Fibroblast of lung (primary cell): ENCODE results near the gene STATH. TPM values are rescaled to one million over a fixed set of nuclear protein-coding genes. Genes with fewer than 3 reads are reported as not detected.
A peak's percentile ranks its signal among the peaks of the same experiment; 100 is the strongest.

Experiments used
- DNase-seq, 2 donors: peaks; one replicate each; pipeline versions ENCODE4 v3.0.0 to v3.0.0-alpha.2; 2010; ENCODE audit warnings: low read depth in 2 of 2
- H2AFZ ChIP-seq: 2 replicates; pipeline ENCODE4 v1.5.1; 2012; ENCODE audit warnings: low read length, control low read depth, inconsistent platforms
- H3K27ac ChIP-seq: 2 replicates; pipeline ENCODE4 v1.5.1; 2011; ENCODE audit warnings: low read length, control low read depth; ENCODE audit not compliant: insufficient read depth
- H3K27me3 ChIP-seq: 2 replicates; pipeline ENCODE4 v1.5.1; 2011; ENCODE audit warnings: mild to moderate bottlenecking, low read length; ENCODE audit not compliant: control insufficient read depth, insufficient read depth
- H3K36me3 ChIP-seq: 2 replicates; pipeline ENCODE4 v1.5.1; 2011; ENCODE audit warnings: low read length; ENCODE audit not compliant: control insufficient read depth, insufficient read depth
- H3K4me1 ChIP-seq: 2 replicates; pipeline ENCODE4 v1.5.1; 2011; ENCODE audit warnings: low read length; ENCODE audit not compliant: control insufficient read depth, insufficient read depth; ENCODE audit errors: extremely low read depth
- H3K4me2 ChIP-seq: 2 replicates; pipeline ENCODE4 v1.5.1; 2011; ENCODE audit warnings: low read length, control low read depth; ENCODE audit not compliant: insufficient read depth; ENCODE audit errors: extremely low read depth
- H3K4me3 ChIP-seq, 4 experiments: fragments of 200-600 bp in 1 of 4; sonication (generic) in 1 of 4; replicated peaks in 1 of 4; 2 replicates each; pipeline ENCODE4 v1.5.1; 2011 to 2016; ENCODE audit warnings: low read length in 4 of 4, low read depth in 3 of 4, mild to moderate bottlenecking in 3 of 4, control low read depth in 2 of 4, inconsistent platforms in 1 of 4, mixed read lengths in 1 of 4; ENCODE audit not compliant: insufficient read depth in 1 of 4; ENCODE audit errors: control extremely low read depth in 1 of 4
- H3K79me2 ChIP-seq: 2 replicates; pipeline ENCODE4 v1.5.1; 2012; ENCODE audit warnings: mild to moderate bottlenecking, low read length, inconsistent platforms; ENCODE audit not compliant: control insufficient read depth, insufficient read depth
- H3K9ac ChIP-seq: 2 replicates; pipeline ENCODE4 v1.5.1; 2011; ENCODE audit warnings: mild to moderate bottlenecking, low read length, control low read depth; ENCODE audit not compliant: insufficient read depth
- H3K9me3 ChIP-seq: 2 replicates; pipeline ENCODE4 v1.5.1; 2012; ENCODE audit warnings: low read depth, low read length; ENCODE audit not compliant: control insufficient read depth, insufficient read depth
- H4K20me1 ChIP-seq: 2 replicates; pipeline ENCODE4 v1.5.1; 2011; ENCODE audit warnings: low read length; ENCODE audit not compliant: control insufficient read depth, insufficient read depth; ENCODE audit errors: extremely low read depth
- EZH2 ChIP-seq: IDR thresholded peaks from 2 replicates; pipeline ENCODE4 v1.5.1; 2012; ENCODE audit warnings: low read length, control low read depth, mild to moderate bottlenecking; ENCODE audit errors: missing control alignments
- polyA plus RNA-seq, 2 donors: library from polyadenylated mRNA; depleted of rRNA in 1 of 2; stranded (reverse) in 1 of 2; unstranded in 1 of 2; fragments of >200 nt; gene quantifications; 2 replicates each; pipeline ENCODE4 v1.2.1, GENCODE V29; 2011 to 2012; ENCODE audit warnings: missing spikeins in 1 of 2
- total RNA-seq: library from RNA; depleted of rRNA; stranded (reverse); fragments of >200 nt; gene quantifications from 2 replicates; pipeline ENCODE4 v1.2.1, GENCODE V29; 2014
- TF ChIP-seq, protein P1 (sequence below), 2 donors: IDR thresholded peaks in 1 of 2; conservative IDR thresholded peaks in 1 of 2; 1 replicate in 1 of 2; 2 replicates in 1 of 2; pipeline ENCODE4 v1.5.1; 2011 to 2012; ENCODE audit warnings: low read length in 2 of 2, control low read depth in 1 of 2, inconsistent platforms in 1 of 2, low read depth in 1 of 2, mild to moderate bottlenecking in 1 of 2

Gene STATH
- total and polyA plus RNA-seq, 2 donors (not counting 1 experiment from before 2014, with no cell fraction given): not detected

DNA sequence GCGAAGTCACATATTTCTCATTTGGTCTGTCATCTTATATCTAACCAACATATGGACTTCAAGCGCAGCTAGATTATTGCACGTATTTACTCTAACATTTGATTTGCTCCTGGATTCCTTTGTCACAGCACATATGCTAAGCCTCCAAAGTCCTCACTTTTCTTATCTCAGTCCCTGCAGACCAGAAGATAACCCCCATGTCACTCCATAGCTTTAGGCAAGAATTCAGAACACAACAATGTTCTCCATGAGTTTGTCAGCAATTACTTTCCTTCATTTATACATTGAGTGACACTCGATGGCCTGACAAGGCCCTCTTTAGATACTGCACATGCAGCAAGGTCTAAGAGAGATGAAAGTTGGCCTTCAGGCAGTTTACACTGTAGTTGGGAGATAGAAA is 4.8 kb upstream of the STATH start:
- DNase-seq: no peak
- Histone ChIP-seq H3K27me3 (no peaks in the 10 kb centered on the region), H3K9ac (no peak overlapping the region), H4K20me1 (no peaks in the 10 kb centered on the region), H3K79me2 (no peaks in the 10 kb centered on the region), H3K27ac (no peak overlapping the region), H2AFZ (no peak overlapping the region), H3K9me3 (no peaks in the 10 kb centered on the region), H3K4me2 (no peak overlapping the region), H3K4me1 (no peaks in the 10 kb centered on the region), H3K4me3 (no peak overlapping the region), H3K36me3 (no peaks in the 10 kb centered on the region)
- no peak for TF ChIP-seq EZH2
- TF ChIP-seq, protein P1, sequence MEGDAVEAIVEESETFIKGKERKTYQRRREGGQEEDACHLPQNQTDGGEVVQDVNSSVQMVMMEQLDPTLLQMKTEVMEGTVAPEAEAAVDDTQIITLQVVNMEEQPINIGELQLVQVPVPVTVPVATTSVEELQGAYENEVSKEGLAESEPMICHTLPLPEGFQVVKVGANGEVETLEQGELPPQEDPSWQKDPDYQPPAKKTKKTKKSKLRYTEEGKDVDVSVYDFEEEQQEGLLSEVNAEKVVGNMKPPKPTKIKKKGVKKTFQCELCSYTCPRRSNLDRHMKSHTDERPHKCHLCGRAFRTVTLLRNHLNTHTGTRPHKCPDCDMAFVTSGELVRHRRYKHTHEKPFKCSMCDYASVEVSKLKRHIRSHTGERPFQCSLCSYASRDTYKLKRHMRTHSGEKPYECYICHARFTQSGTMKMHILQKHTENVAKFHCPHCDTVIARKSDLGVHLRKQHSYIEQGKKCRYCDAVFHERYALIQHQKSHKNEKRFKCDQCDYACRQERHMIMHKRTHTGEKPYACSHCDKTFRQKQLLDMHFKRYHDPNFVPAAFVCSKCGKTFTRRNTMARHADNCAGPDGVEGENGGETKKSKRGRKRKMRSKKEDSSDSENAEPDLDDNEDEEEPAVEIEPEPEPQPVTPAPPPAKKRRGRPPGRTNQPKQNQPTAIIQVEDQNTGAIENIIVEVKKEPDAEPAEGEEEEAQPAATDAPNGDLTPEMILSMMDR (conservative IDR thresholded peaks at IDR 0.05 in 1 of 2, IDR thresholded peaks at IDR 0.05 in 1 of 2; ENCODE audit: low read depth in 1 of 2, low read length in 2 of 2): no peak

DNA sequence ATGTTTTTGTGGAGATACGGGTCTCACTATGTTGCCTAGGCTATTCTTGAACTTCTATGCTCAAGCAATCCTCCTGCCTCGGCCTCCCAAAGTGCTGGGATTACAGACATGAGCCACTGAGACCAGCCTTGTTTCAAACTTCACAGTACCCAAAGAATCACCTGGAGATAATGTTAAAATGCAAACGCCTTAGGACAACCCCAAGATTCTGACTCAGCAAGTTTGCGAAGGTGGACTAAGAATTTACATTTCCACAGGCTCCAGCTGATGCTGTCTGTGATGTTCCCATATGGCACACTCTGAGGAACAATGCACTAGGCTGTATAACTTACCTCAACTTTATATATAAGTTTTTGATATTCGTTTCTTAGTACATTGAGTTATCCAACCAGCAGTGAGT is 984 bp upstream of the STATH start:
- Histone ChIP-seq H3K4me2 (no peak overlapping the region), H2AFZ (no peak overlapping the region), H3K36me3 (no peaks in the 10 kb centered on the region), H3K79me2 (no peaks in the 10 kb centered on the region), H3K4me1 (no peaks in the 10 kb centered on the region), H3K27ac (no peak overlapping the region), H3K27me3 (no peaks in the 10 kb centered on the region), H3K4me3 (no peak overlapping the region), H4K20me1 (no peaks in the 10 kb centered on the region), H3K9ac (no peak overlapping the region), H3K9me3 (no peaks in the 10 kb centered on the region)
- DNase-seq: no peak
- TF ChIP-seq, protein P1 (conservative IDR thresholded peaks at IDR 0.05 in 1 of 2, IDR thresholded peaks at IDR 0.05 in 1 of 2; ENCODE audit: low read depth in 1 of 2, low read length in 2 of 2): no peak
- TF ChIP-seq EZH2: no peak

DNA sequence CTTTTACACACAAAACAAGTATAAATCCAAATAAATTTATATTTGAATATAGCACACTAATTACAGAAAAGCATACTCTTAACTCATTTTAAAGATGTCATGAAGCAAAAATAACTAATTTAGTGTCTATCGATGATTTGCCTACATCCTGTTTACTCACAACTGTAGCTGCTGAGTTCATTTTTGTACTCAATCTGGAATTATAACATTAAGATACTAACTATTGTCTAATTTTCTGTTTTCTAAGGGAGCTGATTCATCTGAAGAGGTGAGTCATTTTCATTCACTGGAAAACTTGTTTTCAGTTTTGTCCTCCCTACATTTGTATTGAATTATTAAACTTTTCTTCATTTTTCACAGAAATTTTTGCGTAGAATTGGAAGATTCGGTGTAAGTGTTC is 3.7 kb downstream of the STATH start:
- Histone ChIP-seq H3K4me2 (no peak overlapping the region), H4K20me1 (no peaks in the 10 kb centered on the region), H3K27me3 (no peaks in the 10 kb centered on the region), H2AFZ (no peak overlapping the region), H3K27ac (no peak overlapping the region), H3K9me3 (no peaks in the 10 kb centered on the region), H3K4me1 (no peaks in the 10 kb centered on the region), H3K79me2 (no peaks in the 10 kb centered on the region), H3K36me3 (no peaks in the 10 kb centered on the region), H3K9ac (no peak overlapping the region), H3K4me3 (no peak overlapping the region)
- TF ChIP-seq, protein P1 (conservative IDR thresholded peaks at IDR 0.05 in 1 of 2, IDR thresholded peaks at IDR 0.05 in 1 of 2; ENCODE audit: low read depth in 1 of 2, low read length in 2 of 2): no peak
- no peak for TF ChIP-seq EZH2
- peak; percentile 3 to 7 for DNase-seq
